GM12891 (cell line): ENCODE measurements around the gene GRM1.

Experiments used
- DNase-seq: peaks from one replicate; pipeline ENCODE4 v3.0.0; 2011; ENCODE audit warnings: low spot score; ENCODE audit not compliant: insufficient read length
- FAIRE-seq: peaks from 2 replicates; lab custom pipeline; 2011; peaks lifted over from hg19 to GRCh38; lab: Jason Lieb, UNC
- PAX5 ChIP-seq: IDR thresholded peaks from 2 replicates; pipeline ENCODE4 v1.6.1; 2011; ENCODE audit warnings: low read length, moderate library complexity, mild to moderate bottlenecking; ENCODE audit not compliant: insufficient read depth, severe bottlenecking
- POLR2A ChIP-seq: IDR thresholded peaks from 2 replicates; pipeline ENCODE4 v1.6.1; 2011; ENCODE audit warnings: low read depth, low read length, control low read depth
- POLR2AphosphoS5 ChIP-seq: IDR thresholded peaks from 2 replicates; pipeline ENCODE4 v1.6.1; 2011; ENCODE audit warnings: low read depth, low read length, control low read depth
- POU2F2 ChIP-seq: IDR thresholded peaks from 2 replicates; pipeline ENCODE4 v1.6.1; 2011; ENCODE audit warnings: low read depth, mild to moderate bottlenecking, control low read depth, low read length, moderate library complexity
- SPI1 ChIP-seq: IDR thresholded peaks from 2 replicates; pipeline ENCODE4 v1.6.1; 2011; ENCODE audit warnings: low read depth, low read length, control low read depth
- TAF1 ChIP-seq: IDR thresholded peaks from 2 replicates; pipeline ENCODE4 v1.6.1; 2011; ENCODE audit warnings: low read depth, low read length, control low read depth

The GRM1 gene

DNA sequence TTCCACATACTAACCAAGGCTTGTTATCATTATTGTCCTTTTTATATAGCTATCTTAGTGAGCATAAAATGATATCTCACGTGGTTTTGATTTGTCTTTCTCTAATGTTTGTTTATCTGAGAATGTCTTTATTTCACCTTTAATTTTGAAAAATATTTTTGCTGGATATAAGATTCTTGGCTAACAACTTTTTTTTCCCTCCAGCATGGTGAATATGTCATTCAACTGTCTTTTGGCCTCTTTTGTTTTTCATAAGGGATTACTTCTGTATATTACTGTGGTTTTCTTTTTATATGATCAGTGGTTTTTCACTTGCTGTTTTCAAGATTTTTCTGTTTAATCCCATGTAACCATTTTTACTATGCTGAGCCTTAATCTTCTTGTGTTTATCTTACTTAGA lies 141.0 kb downstream of the GRM1 start:
- DNase-seq (no peak), FAIRE-seq (no peak)
- TF ChIP-seq POU2F2 (no peak), POLR2A (no peak), POLR2AphosphoS5 (no peak), SPI1 (no peak), PAX5 (no peak), TAF1 (no peak)

DNA sequence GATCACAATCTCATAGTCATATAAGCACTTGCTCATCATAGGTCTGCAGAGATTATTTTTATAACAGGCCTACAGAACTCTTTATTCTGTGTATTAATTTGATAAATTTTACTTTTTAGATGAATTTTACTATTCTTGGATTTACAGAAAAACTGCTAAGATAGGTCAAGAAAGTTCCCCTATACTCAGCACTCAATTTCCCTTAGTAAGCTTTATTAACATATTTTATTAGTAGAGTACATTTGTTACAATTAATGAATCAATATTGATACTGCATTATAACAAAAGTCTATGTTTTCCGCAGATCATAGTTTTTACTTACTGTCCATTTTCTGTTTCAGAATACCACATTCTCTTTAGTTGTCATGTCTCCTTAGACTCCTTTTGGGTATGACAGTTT lies 148.9 kb downstream of the GRM1 start:
- TF ChIP-seq SPI1 (no peak), POLR2A (no peak), POU2F2 (no peak), TAF1 (no peak), PAX5 (no peak), POLR2AphosphoS5 (no peak)
- DNase-seq (no peak), FAIRE-seq (no peak)

DNA sequence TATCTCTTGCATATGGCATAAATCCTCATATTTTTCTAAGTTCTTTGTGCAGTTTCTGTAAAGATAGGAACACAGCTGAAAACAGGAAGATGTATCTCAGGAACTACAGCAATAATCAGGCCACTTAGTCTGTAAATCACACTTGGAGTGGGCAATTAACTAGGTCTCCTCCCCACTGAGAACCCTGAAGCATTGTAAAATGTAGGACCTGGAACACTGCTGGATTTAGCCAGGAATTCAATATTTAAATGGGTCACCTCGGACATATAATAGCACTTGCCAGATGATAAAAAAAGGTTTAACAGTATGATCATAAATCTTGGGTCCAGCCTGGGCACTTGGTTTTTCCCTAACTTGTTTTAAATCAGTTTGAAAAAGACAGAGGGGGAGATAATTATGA lies 155.0 kb downstream of the GRM1 start:
- DNase-seq, result no peak
- no peak for FAIRE-seq
- no peak for TF ChIP-seq TAF1
- TF ChIP-seq PAX5, result no peak
- no peak for TF ChIP-seq POLR2AphosphoS5
- no peak for TF ChIP-seq SPI1
- no peak for TF ChIP-seq POU2F2
- TF ChIP-seq POLR2A, result no peak

DNA sequence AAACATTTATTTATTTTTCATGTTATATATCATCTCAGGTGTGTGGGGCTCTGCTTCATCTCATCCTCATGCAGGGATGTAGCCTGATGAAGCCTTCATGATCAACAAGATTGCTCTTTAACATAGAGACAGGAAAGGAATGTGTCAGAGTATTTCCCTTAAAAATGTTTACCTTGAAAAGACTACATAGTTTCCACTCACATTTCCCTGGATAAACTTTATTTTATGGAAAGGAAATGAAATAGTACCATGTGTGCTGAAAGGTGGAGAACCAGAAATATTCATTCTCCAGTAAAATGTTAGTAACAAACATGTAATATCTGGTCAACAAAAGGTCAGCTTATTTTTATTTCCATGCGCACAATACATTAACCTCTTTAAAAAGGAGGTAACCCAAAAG lies 155.8 kb downstream of the GRM1 start:
- DNase-seq (no peak), FAIRE-seq (no peak)
- TF ChIP-seq SPI1 (no peak), POU2F2 (no peak), POLR2A (no peak), TAF1 (no peak), PAX5 (no peak), POLR2AphosphoS5 (no peak)

DNA sequence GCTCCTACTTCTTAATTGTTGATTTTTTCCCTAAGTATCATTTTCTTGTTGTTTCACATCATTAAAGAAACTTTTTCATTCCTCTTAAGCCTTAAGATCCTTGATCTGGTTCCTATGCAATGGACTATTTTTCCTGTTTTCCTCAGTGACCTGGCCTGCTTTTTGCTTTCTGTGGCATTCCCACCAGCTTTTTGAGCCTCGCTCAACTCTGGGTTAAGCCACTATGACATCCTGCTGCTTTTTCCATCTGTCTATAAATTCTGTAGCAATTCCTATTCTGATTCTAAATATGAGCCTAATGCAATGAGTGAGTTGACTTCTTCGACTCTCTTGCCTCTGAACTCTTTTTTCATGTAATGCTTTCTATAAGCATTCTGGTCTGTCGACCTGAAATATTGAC lies 160.3 kb downstream of the GRM1 start:
- TF ChIP-seq POLR2A, result no peak
- TF ChIP-seq PAX5, result no peak
- TF ChIP-seq POU2F2, result no peak
- TF ChIP-seq POLR2AphosphoS5, result no peak
- TF ChIP-seq TAF1, result no peak
- TF ChIP-seq SPI1, result no peak
- FAIRE-seq (no peak), DNase-seq (no peak)

DNA sequence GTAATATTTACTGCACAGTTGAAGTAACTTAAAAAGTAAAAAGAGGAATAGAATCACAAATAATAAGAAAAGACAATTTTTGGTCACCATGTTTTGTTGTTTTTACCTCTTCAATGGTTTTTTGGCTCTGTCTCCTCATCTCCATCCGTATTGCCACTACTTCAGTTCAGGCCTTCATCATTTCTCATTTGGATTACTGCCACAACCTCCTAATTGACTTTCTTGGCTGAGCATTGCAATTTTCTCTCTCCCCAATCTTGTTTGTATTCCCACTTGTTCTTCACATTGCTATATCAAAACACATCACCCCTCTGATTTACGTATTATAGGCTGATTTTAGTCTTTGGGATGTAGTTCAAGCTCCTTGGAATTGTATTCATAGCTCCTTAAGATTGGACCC lies 161.7 kb downstream of the GRM1 start:
- FAIRE-seq (no peak), DNase-seq (no peak)
- TF ChIP-seq TAF1 (no peak), POU2F2 (no peak), POLR2AphosphoS5 (no peak), PAX5 (no peak), POLR2A (no peak), SPI1 (no peak)

DNA sequence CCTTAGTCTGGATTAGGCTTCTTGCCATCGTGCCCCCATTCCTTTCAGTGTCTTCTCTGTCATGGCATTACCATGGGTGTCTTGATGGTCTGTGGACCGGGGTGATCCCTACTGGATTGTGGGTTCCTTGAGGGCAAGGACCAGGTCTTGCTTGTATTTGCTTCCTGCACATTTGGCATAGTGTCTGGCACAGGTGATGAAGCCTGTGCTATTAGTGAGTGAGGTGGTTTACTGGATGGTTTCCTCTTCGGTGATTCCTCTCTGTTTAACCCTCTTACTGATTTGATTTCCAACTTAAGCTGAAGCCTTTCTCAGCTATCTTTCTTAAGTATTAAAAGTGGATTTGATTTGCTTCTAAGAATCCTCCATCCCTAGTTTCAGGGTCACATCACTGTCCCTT lies 162.3 kb downstream of the GRM1 start:
- FAIRE-seq (no peak), DNase-seq (no peak)
- TF ChIP-seq SPI1 (no peak), PAX5 (no peak), POLR2AphosphoS5 (no peak), TAF1 (no peak), POU2F2 (no peak), POLR2A (no peak)

DNA sequence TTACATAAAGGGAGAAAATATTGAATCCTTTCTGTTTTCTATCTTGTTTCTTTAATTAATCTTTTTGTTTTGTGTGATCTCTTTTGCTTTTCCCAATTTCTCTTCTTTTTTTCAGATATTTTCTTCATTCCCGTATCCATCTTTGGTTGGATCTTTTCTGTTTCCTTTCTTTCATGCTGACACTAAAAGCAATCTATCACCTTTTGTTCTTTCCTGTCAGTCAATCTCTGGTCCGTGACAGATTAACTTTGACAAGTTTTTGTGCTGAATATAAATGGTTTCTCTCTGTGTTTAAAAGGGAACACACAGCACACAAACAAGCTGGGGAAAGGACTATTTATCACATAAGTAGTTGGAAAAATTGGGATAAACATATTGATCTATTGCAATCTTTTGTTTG lies 162.8 kb downstream of the GRM1 start:
- TF ChIP-seq POLR2A (no peak), POLR2AphosphoS5 (no peak), PAX5 (no peak), POU2F2 (no peak), TAF1 (no peak), SPI1 (no peak)
- FAIRE-seq (no peak), DNase-seq (no peak)

DNA sequence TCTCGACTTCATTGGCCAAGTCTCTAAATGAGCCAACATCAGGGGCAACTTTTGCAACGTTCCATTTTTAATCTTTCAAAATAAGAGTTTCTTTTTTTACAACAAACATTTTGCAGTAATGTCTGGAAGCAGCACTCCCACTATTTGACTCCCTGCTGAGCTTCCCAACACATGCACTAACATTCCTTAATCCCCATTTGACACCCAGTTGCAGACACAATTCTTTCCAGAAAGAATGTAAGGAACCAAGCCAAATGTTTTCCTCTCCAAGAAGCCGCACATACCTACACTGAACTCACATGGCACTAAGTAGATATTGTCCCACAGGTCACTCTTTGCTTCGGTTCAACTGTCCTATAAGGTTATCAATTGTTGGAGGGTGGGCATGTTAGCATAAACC lies 165.6 kb downstream of the GRM1 start:
- no peak for DNase-seq
- TF ChIP-seq POU2F2 (no peak), SPI1 (no peak)
- FAIRE-seq, result no peak

DNA sequence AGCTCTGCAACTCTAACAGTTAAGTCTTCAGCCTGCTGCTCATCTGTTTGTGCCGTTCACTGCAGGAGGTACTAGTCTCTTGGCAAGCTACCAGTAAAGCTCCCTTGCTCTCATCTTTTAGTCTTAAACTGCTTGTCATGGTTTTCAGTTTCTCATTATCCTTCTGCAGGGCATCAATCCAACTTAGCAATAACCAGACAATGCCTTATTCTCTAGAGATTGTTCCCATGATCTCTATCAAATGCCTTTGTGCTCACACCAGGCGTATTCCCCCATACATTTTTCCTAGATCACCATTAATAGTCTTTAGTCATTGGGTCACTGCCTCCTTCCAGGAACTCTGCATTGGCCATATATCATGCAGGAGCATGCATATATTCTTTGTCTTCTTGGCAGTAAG lies 171.3 kb downstream of the GRM1 start:
- TF ChIP-seq POLR2A (no peak), POLR2AphosphoS5 (no peak), POU2F2 (no peak), SPI1 (no peak), PAX5 (no peak), TAF1 (no peak)
- FAIRE-seq (no peak), DNase-seq (no peak)

DNA sequence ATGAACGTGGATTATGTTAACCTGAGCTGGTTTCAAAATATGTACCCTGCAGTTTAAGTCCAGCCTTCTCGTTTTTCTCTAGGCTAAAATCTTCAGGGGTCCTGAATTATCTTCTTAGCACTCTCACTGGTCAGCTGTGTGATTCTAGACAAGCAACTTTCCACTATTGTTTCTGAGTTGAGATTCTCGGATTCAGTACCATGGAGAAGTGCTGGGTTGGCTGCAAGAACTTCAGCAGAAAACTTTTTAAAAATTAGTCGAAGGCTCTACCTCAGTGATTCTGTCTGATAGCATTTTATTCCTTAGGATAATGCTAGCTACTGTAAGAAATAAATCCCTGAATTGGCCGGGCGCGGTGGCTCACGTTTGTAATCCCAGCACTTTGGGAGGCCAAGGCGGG lies 173.7 kb downstream of the GRM1 start:
- no peak for DNase-seq
- no peak for TF ChIP-seq TAF1
- no peak for TF ChIP-seq POLR2A
- no peak for TF ChIP-seq POLR2AphosphoS5
- TF ChIP-seq POU2F2, result no peak
- TF ChIP-seq SPI1, result no peak
- no peak for TF ChIP-seq PAX5
- no peak for FAIRE-seq
